Superior temporal gyrus (tissue), 1 donor: ENCODE data around the gene ASB4.
"Not testable (repeated sequence)": the region's sequence is repeated elsewhere in the genome, so short reads cannot be mapped to it uniquely, and the experiment has no call there.

Source experiments
- DNase-seq: peaks from one replicate; pipeline ENCODE4 v3.0.0-alpha.2; 2016; ENCODE audit errors: extremely low spot score

Gene ASB4

DNA sequence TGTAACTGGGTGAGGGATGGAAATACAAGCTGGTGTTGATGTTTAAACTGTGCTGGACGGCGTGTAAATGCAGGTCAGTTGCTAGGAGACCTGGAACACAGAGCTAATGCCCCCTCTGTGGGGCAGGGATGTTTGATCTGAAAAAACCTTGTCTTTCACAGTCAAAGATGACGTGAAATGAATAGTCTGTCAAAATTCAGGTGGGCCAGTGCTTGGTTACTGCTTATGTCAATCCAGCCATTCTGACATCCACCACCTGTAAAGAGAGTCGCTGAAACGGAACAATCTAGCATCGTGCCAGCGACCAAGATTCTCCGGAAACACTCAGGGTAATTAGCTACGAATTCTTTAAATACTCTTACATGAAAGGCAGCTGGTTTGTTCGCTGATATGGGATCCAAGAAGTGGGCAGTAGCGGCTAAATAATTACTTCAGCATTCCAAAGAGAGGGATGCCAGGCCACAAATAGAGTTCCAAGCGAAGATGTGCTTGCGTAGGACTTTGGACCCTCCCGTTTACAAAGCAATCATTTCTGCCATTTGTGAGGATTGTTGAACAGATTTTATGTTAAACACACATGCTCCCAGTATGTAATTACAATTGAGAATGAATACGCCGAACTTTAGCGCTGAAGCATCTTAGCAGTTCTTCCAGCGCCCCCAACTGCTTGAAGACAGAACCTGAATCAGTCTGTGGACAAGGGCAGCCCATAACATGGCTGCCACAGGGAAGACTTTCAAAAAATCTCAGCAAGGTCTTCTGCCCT is 7.3 kb upstream of the ASB4 start:
- peak; percentile 85 for DNase-seq

DNA sequence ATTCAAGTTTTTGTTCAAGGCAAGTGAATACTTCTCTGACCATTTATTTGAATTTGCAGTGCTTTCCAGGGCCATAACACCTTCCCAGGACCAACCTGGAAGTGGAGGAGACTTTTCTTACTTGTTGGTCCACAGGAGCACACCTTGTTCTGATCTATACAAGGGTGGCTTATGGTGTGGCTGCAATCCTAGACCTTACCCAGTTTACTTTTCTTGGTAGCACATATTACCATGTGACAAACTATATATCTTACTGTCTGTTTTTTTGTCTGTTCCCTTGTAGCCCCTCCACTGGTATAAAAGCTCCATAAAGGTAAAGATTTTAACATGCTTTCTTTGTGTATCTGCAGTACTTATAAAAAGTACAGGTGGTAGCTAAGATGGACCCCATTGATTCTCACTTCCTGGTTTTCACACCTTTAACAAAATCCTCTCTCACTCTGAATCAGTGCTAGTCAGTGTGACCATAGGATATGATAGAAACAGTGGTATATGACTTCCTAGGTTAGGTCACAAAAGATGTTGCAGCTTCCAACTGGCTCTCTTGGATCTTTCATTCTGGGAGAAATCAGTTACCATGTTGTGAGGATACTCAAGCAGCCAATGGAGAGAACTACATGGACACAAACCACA is 5.6 kb upstream of the ASB4 start:
- no peak for DNase-seq

DNA sequence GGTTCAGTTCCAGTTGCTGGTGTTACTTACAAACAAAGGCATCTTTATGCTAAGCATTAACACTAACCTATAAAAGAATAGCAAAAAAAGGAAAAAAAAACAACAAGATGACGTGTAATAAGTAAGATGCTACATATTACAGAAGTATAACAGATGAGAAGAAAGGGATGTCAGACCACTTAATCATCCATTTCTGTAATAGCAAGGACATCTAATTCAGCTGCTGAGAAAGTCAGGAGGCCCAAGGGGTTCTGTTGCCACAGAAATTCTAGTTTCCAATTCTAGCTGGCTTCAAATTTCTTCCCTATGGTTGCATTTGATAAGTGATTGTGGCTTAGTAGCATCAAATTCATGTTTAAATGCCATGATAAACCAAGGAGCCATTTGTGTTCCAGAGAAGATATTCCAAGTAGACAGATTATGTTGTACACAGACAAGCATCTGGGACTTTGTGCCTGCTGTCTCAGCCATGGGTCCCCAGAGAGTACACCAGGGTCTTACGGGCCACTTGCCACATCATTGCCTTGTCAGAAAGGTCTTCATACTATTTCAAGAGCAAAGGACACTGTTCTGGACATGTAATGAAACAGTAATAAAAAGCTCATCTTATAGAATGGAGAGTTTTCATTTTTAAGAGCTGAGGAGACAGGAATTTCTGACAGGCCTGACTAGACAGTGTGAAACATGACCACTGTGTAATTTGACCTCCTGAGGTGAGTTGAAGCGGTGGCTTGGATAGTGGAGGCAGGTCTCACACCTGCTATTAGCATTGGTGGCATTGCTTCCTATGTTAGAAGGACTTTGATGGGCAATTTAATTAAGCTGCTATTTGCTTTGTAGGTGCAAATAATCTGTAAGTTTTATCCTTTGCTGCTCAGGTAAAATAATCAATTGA is 4.2 kb upstream of the ASB4 start:
- no peak for DNase-seq

DNA sequence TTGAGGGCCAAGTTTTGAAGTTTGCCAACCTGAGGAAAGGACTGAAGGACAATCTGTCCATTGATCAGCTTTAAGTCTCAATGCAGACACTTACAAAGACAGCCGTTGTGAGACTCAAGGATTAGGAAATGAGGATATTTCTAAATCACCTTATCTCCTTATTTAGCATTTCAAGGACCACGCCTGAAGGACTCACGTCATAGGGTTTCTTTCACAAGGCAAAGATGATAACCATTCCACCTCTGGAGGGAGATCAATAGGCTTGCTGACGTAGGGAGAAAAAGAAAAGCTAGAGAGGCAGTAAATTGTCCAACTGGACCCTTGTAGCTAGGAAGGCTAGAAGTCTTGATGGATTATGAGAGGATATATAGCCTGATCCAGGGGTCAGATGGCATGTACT is 3.3 kb upstream of the ASB4 start:
- no peak for DNase-seq

DNA sequence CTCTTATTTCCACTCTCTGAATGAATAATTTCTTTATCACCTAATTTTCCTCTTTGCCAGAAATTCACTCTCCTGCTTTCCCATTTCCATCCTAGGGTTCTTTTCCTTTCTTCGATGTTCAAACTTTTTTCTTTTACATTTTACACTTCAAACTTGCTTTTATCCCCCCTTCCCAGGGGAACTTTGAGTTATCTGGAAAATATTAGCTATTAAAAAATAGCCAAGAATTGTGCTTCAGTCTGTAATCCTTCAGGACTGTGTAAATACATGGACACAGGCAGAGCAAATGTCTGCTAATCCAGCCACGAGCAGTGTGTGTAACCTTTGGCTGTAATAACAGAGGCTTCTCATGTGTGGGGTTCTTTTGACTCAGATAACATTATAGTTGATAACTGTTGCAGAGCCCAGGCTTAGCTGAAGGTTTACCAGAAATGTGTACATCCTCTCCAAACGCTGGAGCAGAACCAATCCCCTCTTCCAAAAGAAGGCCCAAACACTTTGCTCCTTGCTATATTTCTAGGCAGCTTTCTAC is 4.6 kb downstream of the ASB4 start:
- DNase-seq = no peak

DNA sequence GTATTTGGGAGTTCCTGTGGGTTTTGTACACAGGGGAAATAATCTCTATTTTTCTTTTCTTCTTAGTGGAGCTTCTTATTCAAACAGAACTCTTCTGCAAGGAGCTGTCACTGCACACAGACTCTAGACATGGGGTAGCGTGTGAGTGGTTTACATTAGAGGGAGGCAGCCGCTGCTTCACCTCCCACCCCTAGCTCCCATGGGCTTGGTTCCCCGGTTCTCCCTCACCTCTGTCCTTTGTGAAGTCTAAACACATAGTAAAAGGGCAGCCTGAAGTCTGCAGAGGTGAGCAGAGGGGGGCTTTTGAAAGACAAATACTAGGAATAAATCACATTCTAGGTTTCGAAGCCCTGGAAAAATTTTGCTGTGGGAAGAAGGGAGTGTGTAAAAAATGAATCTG is 5.5 kb downstream of the ASB4 start:
- DNase-seq = no peak

DNA sequence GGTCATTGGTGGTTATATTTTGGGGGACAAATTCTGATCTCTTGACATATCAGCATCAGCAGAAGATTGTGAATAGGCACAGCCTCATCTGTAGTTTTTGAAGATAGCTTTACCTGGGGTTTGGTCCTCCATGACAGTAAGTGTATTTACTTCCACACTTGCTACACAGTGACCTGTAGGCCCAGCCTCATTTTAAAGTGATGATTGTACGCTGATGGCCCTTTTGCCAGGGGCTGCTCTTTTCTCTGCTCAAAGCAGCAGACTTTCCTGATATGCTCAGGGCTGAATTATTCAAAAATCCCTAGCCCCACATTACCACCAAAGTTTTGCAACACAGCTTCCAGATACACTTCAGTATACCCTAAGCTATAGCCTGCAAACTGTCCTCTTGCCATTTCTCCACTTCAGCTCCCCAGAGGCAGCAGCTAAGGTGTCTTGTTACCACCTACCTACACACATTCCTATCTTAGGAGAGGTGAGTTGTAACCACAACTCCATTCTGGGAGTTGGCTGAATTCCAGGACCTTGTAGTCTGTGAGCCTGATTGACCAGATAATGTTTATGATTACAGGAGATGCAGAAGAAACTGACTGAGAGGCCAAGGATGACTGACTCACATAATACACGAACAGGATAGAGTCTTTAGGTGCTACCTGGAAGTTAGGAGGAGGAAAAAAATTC is 6.0 kb downstream of the ASB4 start:
- no peak for DNase-seq

DNA sequence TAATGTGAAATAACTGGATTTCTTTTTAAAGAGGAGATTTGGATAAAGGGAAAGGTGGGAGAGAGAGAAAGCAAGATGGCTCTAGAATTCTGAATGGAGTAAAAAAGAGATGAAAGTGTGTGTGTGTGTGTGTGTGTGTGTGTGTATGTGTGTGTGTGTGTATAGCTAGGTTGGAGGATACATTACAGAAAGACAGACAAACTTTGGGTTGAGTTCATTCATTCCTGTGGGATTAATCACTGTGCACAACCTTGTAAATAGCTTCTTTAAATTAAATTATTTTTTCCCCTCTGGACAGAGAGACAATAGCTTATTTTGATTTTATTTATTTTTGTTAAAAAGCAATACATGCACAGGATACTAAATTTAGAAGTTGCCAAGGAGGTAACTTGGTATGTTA is 7.5 kb downstream of the ASB4 start:
- DNase-seq = no peak

DNA sequence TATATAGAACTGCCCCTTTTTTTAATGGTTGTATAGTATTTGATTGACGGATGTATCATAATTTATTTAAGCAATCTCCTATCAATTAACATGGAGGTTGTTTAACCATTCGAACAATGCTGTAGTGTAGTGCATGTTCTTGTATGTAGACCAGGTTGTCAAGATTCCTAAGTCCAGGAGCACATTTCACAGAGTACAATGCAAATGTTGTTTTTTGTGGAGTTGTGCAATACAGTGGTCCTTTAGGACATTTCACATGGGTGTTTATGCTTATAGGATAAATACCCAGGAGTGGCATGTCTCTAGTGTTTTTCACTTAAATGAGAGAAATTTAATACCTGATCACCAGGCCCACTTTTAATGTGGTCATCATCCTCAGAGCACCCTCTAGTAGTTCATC is 8.1 kb downstream of the ASB4 start:
- no peak for DNase-seq

DNA sequence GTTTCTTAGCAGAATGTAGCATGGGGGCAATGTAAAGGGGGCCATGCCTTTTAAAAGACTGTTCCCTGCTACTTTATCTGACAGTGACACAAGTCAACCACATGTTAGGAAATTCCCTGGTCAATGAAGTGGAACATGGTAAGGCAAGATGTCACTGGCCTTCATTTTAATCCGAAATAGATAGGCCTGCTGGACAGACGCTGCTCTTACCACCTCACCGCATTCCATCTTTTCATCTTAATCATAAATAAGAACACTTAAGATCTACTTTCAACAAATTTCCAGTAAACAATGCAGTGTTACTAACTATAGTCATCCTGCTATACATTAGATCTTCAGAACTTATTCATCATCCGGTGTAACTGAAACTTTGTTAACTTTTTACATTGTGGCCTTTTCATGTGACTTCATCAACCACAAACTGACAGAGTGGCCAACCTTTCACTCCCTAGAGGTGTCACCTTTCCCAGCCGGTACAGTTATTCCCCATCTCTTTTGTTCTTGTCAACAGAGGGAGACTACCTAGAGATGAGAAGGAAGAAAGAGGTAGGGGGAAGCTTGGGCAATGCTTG is 15.6 kb downstream of the ASB4 start:
- DNase-seq = no peak

DNA sequence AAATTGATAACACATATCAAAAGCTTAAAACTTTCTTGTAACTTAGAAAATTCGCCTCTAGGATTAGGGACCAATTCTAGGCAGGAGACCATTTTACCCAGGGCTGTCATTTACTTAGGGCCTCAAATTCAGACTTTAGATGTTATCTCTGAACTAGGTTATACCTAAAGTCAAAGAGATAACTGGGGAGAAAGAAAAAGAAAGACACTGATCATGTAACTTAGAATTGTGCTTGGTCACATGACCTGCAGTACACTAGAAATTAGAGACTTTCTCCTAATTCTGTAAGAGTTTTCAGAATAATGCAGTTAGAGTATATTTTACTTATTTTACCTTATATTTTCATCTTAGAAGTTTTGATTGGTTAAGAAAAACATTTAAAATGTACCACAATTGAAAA is 16.7 kb downstream of the ASB4 start:
- DNase-seq = no peak

DNA sequence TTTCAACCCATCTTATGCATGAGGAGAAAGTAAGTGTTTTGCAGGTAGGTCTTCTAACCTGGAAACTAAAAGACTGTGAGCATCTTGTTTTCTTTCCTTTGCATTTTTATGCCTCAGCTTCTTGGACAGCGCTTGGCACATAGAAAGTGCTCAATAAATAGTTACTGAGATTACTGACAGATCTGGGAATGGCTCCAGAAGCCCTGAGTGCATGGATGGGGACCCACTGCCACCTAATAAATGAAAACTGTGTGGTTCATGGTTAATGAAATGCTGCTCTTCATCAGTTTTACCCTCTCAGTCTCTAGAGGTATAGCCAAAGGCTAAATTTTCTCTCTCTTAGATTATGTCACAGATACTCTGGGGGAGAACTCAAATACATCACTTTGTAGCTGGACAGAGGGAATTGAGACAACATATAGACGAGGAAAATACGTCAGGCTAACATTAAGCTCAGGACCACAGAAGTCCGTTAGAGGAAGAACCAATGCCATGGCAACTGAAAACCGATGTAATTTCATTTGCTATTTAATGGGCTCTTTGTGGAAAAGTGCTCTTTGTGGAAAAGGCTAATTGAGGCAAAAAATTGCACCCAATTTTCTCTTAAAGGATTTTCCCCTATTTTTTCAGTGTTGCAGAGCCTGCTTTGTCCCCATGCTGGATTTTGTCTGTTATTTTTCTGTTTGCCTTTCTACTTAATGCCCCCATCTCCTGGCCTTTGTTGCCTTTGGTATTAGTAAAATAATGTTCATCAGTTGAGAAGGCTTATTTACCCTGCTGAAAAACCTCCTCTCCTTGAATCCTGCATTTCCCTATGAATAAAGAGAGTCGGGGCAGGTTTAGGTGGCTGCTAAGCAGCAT is 17.8 kb downstream of the ASB4 start:
- DNase-seq = no peak

DNA sequence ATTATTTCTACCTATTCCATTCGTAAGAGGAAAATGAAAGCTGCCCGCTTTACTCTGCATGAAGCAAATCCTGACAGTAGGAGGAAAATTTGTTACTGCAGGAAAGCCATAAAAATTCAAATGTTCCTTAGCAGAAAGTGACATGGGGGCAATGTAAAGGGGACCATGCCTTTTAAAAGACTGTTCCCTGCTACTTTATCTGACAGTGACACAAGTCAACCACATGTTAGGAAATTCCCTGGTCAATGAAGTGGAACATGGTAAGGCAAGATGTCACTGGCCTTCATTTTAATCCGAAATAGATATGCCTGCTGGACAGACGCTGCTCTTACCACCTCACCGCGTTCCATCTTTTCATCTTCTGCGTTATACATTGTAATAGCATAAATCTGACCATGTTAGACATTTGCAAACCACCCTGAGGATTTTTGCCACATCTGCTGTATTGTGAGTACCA is 18.4 kb downstream of the ASB4 start:
- not testable (repeated sequence) for DNase-seq

DNA sequence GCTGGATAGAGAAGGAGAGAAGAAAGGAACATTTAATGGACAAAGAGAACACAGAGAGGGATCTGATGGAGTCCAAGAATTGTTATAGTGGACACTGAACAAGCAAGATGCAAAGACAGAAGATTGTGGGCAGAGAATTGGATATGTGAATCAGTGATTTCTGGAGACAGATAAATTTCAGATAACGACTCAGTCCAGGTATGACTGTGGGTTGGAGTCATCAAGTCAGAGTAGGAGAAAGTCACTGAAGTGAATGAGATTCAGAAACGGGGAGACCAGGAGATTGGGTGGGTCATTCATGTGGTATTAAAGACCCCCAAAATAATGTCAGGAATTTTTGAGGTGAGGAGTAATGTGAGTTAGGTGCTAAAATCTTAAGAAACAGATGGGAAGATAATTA is 23.0 kb downstream of the ASB4 start:
- no peak for DNase-seq

DNA sequence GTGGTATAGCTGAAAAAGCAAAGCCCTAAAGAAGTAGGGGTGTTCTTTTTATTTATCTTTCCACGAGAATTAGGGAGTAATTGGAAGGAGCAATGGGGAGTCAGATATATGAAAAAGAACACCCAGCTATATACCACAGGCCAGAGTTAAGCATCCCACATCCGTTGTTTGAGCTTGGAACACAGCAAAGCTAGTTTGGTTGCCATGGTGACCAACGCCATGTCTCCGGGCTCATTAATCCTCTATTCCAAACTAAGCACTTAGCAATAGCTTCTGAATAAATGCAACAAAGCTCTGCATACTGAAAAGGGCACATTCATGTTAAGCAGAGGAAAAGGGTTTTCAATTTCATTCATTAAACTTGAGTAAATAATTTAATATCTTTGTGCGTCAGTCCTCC is 23.5 kb downstream of the ASB4 start:
- peak; percentile 62 for DNase-seq

DNA sequence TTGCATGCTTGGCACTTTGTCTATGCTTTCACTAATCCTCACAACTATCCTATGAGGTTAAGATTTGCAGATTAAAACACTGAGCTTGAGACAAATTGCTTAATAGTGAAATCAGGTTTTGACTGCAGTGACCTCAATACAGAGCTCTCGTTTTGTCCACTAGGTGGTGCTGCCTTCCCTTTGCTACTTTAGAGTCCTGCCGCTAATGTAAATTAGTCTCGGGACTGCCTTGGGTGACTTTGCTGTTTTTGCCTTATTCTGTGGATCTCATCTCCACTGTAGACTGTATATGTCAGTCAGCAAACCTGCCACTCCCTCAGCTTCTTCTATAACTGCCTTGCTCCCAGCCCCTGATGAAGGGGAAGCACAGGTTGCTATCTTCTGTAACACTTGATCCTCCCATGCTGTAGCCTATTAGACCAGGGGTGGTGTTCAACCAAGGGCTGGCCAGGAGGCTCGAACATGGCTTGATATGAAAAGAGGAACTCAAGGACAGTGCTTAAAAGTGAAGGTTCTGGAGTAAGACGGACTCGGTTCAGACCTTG is 26.0 kb downstream of the ASB4 start:
- DNase-seq = peak; percentile 98

DNA sequence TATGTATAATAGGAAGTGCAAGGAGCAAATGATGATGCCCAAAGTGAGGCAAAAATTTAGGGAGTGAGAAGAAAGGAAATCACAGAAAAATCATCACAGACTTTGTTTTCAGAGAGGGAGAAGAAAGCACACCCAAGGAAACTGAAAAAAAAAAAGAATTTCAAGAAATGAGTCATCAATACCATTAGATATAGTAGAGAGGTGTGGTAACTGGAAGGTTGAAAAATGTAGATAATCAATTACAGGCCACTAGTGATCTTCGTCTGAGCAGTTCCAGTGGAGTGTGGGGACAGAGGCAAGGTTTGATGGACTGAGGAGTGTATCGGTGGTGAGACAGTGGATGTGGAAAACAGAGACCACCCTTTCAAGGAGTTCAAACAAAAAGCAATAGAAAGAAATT is 31.7 kb downstream of the ASB4 start:
- no peak for DNase-seq

DNA sequence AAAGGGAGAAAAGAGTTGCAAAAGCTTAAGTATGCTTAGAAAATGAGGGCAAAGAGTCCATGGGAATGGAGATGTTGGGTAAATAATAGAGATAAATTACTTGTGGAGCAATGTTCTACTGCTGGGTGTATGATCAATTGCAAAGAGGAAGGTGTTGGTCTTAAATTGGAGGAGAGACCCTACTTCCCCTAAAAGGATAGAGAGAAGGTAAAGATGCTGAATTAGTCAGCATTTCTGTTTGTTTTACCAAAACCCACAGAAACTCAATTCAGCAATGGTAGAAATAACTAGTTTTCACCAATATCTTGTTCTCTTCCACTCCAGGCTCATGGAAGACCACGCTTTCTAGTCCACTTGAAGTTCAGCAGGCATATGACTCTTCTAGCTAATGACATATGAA is 32.1 kb downstream of the ASB4 start:
- no peak for DNase-seq

DNA sequence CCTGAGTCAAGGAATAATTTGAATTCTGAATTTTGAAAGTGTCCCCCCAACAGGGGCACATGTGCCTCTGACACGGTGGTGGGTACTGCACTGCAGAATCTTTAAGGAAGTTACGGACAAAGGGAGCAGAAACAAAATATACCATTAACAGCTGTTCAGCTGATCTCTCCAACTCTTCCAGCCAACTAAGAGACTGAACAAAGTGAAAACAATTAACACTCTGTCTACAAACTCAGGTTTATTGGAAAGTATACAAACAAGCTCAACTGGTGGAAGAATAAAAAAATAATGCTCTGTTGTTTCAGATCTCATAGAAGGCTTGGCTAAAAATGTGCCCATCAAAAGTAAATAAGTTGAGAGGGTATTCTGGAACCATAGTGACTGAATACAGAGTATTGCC is 34.4 kb downstream of the ASB4 start:
- DNase-seq = no peak

DNA sequence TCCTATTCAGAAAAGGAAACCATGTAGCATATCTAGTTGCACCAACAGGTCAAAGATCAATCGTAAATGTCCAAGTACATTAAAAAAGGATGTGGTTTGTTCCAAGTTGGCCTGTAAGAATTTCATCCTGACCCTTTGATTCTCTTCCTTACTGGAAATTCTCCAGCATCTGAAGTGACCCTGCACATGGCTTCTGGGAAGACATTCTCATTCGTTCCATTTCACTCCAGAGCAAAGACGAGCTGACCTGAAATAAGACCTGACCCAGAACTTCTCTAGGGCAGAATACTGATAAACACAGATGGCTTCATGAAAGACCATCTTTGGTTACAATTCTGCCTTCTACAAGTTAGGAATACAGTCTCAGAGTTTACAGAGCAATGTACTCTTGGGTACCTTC is 39.8 kb downstream of the ASB4 start:
- peak; percentile 76 for DNase-seq
